ENCODE data around the gene ANKRD44.

Gene ANKRD44

DNA sequence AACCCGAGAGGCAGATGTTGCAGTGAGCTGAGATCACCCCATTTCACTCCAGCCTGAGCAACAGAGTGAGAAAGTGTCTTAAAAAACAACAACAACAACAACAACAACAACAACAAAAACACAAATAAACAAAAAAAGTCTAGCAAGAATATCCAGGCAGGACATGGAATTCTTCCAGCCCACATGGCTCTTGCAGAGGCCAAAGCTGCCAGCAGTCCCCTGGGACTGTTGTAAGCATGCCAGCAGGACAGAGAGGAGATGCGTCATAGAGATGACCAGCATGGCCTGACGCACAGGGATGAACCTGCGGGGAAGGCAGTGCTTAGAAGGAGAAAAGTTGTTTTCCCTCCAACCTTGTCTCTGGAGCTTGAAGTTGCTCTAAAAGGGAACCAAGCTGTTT, 201.8 kb downstream of the ANKRD44 start:
- no peak for DNase-seq (ENCODE audit: low read depth)

DNA sequence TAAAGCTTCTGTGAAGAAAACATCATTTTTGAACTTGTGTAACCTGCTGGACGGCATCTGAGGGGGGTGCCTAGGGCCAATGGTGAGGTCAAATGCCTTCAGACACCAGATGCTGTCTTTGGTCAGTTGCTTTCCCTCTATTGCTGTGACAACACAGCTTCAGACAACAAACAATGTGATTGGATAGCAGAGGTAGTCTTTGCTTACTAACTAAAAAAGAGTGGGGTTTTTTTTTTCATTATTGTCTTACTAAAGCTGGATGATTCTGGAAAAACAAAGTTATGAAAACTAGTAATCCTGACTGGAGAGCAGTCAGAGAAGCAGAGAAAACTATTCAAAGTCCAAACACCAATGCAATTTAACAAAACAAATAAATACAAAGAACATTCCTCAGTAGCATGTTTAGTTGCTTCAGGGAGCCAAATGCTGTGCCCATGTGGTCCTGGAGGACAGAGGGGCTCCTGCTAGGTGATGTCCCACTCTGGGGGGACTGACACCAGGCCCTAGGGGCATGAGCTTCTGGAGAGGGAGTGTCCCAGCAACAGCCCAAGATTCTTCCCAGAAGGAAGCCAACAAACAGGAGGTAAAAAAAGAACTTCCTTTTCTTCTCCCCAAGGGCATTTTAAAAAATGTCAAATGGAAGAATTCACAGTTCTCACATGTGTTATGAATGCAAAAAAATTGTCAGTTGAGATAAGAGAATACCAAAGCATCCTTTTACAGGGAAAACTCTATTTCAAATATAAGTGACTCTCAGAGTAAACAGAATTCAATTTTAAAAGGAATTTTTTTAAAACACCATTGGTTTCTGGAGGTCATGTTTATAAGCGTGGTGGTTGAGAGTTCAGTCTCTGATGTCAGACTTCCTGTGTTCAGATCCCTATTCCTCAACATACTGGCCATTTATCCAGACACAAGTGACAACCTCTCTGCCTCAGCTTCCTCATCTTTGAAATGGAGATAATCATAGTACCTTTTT, 203.0 kb downstream of the ANKRD44 start:
- no peak for DNase-seq (ENCODE audit: low read depth)

DNA sequence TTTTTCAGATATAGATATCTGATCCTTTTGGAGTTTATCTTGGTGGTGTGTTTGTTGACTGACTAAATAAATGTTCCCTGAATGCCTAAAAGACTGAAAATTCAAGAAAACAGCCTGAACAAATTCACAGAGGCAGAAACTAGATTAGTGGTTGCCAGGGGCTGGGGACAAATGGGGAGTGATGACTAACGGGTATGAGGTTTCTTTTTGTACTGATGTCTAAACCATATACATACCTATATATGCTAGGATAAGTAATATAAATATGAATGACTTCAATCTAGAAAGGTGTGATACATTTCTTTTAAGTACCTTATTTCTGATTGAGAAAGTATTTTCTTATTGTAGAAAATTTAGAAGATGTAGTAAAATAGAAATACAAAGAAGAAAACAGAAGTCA, 207.2 kb downstream of the ANKRD44 start:
- DNase-seq (ENCODE audit: low read depth) = no peak

- DNase-seq (ENCODE audit: low read depth) = no peak
Measured at GRCh38 chr2:197102231-197102630, 208.3 kb downstream of the ANKRD44 start.

DNA sequence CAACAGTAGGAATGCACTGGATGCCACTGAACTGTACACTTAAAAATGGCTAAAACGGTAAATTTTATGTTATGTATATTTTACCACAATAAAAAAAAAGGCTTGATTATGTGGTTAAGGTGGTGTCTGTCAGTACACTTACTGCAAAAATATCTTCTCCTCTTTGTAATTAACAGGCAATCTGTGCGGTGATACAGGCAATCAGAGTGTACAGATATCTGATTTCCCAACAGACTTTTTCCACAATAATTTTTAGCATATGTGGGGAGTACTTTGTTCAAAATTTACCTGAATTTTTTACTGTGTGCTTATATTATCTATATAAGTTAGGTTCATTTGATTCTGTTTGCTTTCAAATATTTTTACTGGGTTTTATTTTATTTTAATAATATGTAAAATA, 209.1 kb downstream of the ANKRD44 start:
- no peak for DNase-seq (ENCODE audit: low read depth)

GRCh38 chr2:197097578-197098366, 212.8 kb downstream of the ANKRD44 start:
- no peak for DNase-seq (ENCODE audit: low read depth)

DNA sequence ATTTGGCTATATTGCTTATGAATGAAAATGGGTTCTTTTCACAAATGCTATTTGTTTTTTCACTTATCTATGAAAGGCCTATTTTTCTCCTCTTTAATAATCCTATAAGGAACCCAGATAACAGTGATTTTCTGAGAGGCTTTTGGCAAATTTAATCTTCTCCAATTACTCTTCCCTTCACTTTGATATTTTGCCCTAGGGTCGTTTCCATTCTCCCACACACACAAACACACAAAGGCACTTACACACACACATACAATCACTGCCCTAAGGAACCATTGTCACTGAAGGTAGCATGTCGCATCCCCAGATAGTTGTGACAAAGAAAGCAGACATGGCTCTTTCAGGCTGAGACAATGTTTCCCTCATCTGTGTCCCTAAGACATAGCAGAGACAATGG, 213.9 kb downstream of the ANKRD44 start:
- DNase-seq (ENCODE audit: low read depth) = no peak

GRCh38 chr2:197092431-197092830, 218.1 kb downstream of the ANKRD44 start:
- DNase-seq (ENCODE audit: low read depth) = no peak

DNA sequence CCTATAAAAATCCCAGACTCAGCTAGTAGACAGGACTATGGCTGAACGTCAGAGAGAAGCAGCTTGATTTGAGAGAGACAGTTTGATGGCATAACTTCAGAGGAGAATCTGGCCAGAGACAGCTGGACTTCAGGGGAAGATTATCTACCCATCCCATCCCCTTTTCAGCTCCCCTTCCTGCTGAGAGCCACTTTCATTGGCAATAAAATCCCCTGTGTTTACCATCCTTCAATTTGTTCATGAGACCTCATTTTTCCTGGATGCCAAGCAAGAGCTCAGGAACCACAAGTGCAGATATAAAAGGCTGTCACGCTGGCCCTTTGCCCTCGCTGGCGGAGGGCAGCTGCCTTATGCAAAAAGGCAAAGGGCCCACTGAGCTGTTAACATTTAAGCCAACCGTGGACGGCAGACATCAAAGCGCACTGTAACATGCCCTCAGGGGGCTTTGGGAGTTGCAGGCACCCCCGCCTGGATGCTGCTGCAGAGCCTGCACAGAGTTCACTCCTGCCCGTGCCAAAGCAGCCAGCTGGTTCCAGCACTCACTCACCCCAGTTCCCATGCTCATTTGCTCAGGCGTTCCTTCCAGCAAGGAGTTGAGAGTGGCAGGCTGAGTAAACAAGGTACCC, 219.7 kb downstream of the ANKRD44 start:
- DNase-seq (ENCODE audit: low read depth) = no peak

GRCh38 chr2:197089655-197090054, 220.9 kb downstream of the ANKRD44 start:
- no peak for DNase-seq (ENCODE audit: low read depth)

DNA sequence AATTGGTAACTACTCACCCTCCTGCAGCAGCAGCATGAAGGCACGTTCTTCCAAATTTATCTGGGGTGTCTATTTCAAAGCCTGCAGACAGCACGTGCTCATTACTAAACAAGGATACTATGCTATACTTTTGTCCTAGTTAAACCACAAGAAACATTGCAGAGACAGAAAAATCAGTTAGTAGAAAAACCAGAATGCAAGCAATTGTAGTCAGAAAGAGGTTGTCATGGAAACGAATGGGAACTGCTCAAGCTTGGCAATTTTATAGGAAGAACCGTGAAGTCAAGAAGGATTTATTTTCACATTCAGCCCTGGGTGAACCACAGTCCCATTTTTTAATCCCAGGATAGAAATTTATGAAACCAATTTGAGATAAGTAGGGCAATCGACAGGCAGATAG, 221.9 kb downstream of the ANKRD44 start:
- no peak for DNase-seq (ENCODE audit: low read depth)

- DNase-seq (ENCODE audit: low read depth) = no peak
Measured at GRCh38 chr2:197086500-197086899, 224.1 kb downstream of the ANKRD44 start.

DNA sequence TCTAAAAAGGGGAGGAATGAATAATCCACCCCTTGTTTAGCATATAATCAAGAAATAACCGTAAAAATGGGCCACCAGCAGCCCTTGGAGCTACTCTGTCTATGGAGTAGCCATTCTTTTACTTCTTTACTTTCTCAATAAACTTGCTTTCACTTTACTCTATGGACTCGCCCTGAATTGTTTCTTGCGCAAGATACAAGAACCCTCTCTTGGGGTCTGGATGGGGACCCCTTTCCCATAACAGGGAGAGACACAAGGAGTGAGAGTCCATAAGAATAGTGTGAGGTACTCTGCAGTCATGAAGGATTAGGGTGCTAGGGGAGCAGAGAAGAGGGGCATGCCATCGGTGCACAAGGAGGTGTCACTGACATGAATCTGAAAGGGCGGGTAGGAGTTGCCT, 224.9 kb downstream of the ANKRD44 start:
- no peak for DNase-seq (ENCODE audit: low read depth)

- no peak for DNase-seq (ENCODE audit: low read depth)
Measured at GRCh38 chr2:197081294-197081693, 229.3 kb downstream of the ANKRD44 start.

DNA sequence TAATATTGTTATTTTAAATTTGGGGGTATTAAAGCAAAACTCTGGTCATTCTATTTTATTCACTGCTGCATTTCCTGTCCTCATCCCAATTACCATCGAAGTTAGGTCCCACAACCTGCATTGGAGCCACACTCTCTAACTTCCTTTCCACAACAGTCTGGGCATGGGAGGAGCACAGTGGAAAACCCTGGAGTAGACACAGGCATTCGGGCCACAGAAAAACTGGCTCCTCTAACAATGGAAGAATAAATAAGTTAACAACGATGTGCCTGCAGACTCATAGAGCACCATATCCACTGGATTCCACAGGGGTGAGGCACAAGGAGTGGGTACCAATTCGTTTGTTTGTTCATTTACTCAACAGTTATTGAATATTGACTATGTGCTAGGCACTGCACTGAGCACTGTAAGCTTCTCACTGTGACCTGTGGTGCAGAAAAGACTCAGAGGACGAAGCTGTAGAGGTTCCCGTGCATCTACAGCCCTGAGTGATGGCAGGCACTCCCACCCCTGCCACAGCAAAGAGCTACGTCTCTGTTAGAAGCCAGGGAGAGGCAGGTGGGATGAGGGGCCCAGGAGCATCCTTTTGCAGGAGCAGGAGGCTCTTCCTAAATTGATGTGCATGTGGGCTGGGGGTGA, 229.9 kb downstream of the ANKRD44 start:
- DNase-seq (ENCODE audit: low read depth) = no peak

DNA sequence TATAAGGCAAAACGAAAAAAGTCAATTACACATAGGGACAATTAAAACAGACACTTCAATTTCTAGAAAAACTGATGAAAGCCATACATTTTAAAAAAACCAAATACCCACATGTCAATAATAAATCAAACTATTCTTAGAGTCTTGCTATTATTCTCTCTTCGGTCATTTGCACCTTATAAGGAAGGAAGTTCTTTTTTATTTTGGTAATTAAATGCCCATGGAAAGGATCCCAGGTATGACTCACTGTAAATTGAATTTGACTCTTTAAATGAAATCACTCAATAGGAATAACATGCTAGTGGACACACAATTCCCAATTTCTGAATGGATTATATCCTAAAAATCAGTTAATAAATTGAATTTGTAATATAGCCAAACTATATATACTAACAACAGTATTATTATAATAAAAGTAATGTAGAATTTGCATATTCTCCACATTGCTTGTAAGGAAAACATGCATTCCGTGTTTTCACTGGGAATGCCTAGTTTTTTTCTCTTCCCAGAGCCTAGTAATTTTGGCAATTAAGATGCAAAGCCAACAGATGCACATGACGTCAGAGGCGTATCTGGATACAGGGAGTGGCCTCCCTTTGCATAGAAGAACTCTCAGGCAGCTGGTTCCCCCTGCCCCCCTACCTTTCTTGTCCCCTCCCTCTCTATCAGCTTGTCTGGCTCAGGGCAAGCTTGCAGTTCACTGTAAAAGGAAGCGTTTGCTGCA, 230.6 kb downstream of the ANKRD44 start:
- DNase-seq (ENCODE audit: low read depth) = no peak

GRCh38 chr2:197079414-197079813, 231.2 kb downstream of the ANKRD44 start:
- DNase-seq (ENCODE audit: low read depth) = no peak

DNA sequence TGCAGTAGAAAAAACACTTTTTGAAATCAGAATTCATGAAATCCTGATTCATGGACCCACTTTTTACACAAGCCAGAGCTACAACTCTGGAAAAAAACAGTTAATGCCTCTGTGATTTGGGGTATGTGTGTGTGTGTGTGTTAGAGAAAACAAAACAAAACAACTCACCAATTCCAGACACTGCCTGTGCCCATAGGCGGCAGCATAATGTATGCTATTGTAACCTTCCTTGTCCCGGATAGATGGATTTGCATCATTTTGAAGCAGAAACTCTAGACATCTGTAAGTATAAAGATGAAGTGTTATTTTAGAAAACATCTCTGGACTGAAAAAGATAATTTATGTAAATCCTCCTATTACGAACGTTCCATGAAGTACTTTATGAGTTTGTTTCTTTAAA, 232.0 kb downstream of the ANKRD44 start:
- no peak for DNase-seq (ENCODE audit: low read depth)

GRCh38 chr2:197077336-197077735, 233.2 kb downstream of the ANKRD44 start:
- DNase-seq (ENCODE audit: low read depth) = no peak

DNA sequence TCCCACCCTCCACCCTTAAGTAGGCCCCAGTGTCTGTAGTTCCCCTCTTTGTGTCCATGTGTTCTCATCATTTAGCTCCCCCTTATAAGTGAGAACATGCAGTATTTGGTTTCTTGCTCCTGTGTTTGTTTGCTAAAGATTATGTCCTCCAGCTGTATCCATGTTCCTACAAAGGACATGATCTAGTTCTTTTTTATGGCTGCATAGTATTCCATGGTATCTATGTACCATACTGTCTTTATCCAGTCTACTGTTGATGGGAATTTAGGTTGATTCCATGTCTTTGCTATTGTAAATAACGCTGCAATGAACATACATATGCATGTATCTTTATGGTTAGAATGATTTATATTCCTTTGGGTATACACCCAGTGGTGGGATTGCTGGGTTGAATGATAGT, 233.9 kb downstream of the ANKRD44 start:
- DNase-seq (ENCODE audit: low read depth) = no peak

DNA sequence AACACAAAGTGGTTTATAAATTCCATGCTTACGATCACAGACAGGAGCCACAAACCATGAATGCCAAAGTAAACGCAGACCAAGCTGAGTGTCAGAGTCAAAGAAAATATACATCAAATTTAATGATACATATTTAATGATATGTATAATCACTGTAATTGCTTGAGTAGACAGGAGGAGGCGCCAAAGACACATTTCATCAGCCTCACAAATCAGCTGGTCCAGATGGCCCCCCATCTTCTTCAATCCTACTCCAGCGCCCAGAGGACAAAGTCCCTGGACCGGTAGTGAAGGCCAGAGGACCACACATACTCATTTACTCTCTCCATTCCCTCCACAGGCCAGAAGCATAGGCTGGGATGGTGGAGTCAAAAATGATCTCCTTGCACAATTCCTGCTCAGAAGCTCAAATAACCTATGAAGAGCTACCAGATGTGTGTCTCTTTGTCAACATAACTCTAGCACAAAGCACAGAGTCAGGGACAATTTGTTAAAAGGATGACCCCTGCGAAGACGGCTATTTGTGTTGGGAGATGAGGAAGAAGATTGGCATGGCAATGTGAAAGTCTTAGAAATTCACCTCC, 234.7 kb downstream of the ANKRD44 start:
- no peak for DNase-seq (ENCODE audit: low read depth)
